SIG-M5 (cell line): ENCODE results near the gene KNDC1.
A peak's percentile ranks its signal among the peaks of the same experiment; 100 is the strongest.

Experiments used
- DNase-seq: peaks from one replicate; lab custom pipeline; 2025; lab: John Stamatoyannopoulos, UW

Gene KNDC1

GRCh38 chr10:133241501-133242205, 81.6 kb downstream of the KNDC1 start:
- no peak for DNase-seq

- no peak for DNase-seq
Measured at GRCh38 chr10:133242611-133243356, 82.8 kb downstream of the KNDC1 start.

- DNase-seq: no peak
Measured at GRCh38 chr10:133243593-133243992, 83.6 kb downstream of the KNDC1 start.

GRCh38 chr10:133245439-133246235, 85.6 kb downstream of the KNDC1 start:
- DNase-seq: no peak

- no peak for DNase-seq
Measured at GRCh38 chr10:133246236-133246626, 86.2 kb downstream of the KNDC1 start.

- no peak for DNase-seq
Measured at GRCh38 chr10:133247681-133248333, 87.8 kb downstream of the KNDC1 start.

GRCh38 chr10:133248334-133248715, 88.3 kb downstream of the KNDC1 start:
- DNase-seq: no peak

GRCh38 chr10:133249094-133249780, 89.2 kb downstream of the KNDC1 start:
- no peak for DNase-seq

- DNase-seq: no peak
Measured at GRCh38 chr10:133249975-133250754, 90.1 kb downstream of the KNDC1 start.

GRCh38 chr10:133251388-133252222, 91.6 kb downstream of the KNDC1 start:
- DNase-seq: no peak

GRCh38 chr10:133252223-133252552, 92.2 kb downstream of the KNDC1 start:
- DNase-seq: no peak

- peak; percentile 58 for DNase-seq
Measured at GRCh38 chr10:133253361-133253955, 93.4 kb downstream of the KNDC1 start.

- no peak for DNase-seq
Measured at GRCh38 chr10:133254421-133255120, 94.6 kb downstream of the KNDC1 start.

GRCh38 chr10:133255323-133255722, 95.3 kb downstream of the KNDC1 start:
- DNase-seq: no peak

GRCh38 chr10:133257489-133258065, 97.6 kb downstream of the KNDC1 start:
- no peak for DNase-seq

GRCh38 chr10:133258066-133258817, 98.2 kb downstream of the KNDC1 start:
- DNase-seq: no peak

GRCh38 chr10:133258818-133259601, 99.0 kb downstream of the KNDC1 start:
- DNase-seq: peak; percentile 77
